HAP-1 (cell line): ENCODE results near the gene THADA.
"Not testable (repeated sequence)": the region's sequence is repeated elsewhere in the genome, so short reads cannot be mapped to it uniquely, and the experiment has no call there.

Source experiments
- DNase-seq, 2 experiments: peaks; one replicate each; pipeline ENCODE4 v3.0.0-alpha.2; 2016 to 2020; ENCODE audit warnings: low spot score in 2 of 2
- H3K27me3 ChIP-seq: fragments of 250-450 bp; sonication (Bioruptor Pico); 2 replicates; pipeline ENCODE4 v1.5.1; 2020; ENCODE audit warnings: low read depth, mild to moderate bottlenecking, moderate library complexity
- H3K36me3 ChIP-seq: fragments of 250-450 bp; sonication (Bioruptor Pico); replicated peaks from 2 replicates; pipeline ENCODE4 v1.5.1; 2020; ENCODE audit warnings: mild to moderate bottlenecking
- H3K4me1 ChIP-seq: fragments of 250-450 bp; sonication (Bioruptor Pico); 2 replicates; pipeline ENCODE4 v1.5.1; 2020; ENCODE audit warnings: mild to moderate bottlenecking
- H3K4me3 ChIP-seq: fragments of 250-450 bp; sonication (Bioruptor Pico); 2 replicates; pipeline ENCODE4 v1.5.1; 2020; ENCODE audit warnings: mild to moderate bottlenecking, moderate library complexity
- H3K9me3 ChIP-seq: fragments of 250-450 bp; sonication (Bioruptor Pico); 2 replicates; pipeline ENCODE4 v1.5.1; 2020; ENCODE audit warnings: mild to moderate bottlenecking, moderate library complexity
- in situ Hi-C: fragments of 300-500 bp; cut with MboI; formaldehyde crosslinking; loops from 3 replicates; pipeline ENCODE4 v1.14.3; 2020; ENCODE audit warnings: low sequenced_read_pairs, inconsistent platforms, mixed read lengths

Gene THADA

DNA sequence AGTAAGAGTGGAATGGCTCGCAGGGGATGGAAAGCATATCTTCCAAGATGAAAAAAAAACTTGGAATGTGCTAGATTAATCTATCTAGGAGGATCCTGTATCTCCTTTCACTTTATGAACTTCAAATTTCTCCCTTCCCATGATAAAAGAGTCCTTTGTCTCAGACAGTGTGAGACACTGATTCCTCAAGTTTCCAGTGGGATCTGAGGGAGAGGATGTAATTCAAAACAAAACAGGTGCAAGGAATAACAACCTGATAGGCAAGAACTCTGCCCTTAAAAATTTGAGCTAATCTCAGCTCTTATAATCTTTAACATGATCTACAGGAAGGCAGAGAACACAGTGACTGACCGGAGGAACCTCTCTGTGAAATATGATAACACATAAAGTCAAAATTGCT is 207.5 kb downstream of the THADA start:
- no peaks in the 10 kb centered on the region; the same call in 1 of the 2 replicates for H3K4me1 ChIP-seq
- no peaks in the 10 kb centered on the region for H3K36me3 ChIP-seq
- in situ Hi-C loops = no loop called here
- no peaks in the 10 kb centered on the region for H3K27me3 ChIP-seq
- H3K9me3 ChIP-seq = no peaks in the 10 kb centered on the region
- H3K4me3 ChIP-seq = no peak overlapping the region
- no peak for DNase-seq

DNA sequence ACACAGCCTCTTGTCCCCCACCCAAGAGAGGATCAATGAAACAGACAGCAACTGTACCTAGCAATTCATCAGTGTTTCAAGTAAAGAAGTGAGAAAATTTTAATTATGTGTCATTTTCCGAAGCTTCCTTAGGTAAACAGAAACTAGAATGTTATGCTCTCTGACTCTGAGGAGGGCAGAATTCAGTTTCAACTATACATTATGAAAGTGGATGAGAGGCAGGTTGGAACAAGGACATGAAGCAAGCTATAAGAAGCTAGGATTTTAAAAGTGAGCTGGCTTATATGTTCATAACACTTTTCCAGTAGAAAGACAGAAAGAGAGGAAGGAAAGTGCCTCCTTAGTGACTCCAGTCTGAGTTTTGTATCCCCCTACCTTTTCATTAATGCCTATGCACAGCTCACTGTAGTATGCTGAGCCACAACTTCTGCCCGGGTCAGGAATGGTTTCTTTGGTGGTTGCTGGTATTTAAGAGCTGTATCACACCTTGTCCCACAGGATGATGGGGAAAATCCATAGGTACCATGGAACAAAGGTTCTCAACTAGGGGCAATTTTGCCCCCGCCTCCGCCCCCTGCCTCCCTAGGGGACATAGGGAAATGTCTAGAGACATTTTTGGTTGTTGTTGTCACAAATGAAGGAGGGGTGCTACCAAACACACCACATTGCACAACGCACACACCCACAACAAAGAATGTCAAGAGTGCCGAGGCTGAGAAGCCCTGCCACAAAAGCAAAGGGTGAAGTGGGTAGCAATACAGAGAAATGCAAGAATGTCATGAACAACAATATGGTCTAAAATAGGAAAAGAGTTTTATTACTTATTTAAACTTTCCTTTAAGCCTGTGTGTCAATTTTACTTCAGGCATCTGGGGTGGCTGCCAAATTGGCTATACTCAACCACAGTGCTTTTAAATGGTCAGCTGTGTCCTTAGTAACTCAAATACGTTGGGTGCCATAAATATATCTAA is 208.5 kb downstream of the THADA start:
- Histone ChIP-seq H3K4me1 (no peaks in the 10 kb centered on the region; the same call in 1 of the 2 replicates), H3K9me3 (no peaks in the 10 kb centered on the region), H3K4me3 (no peak overlapping the region), H3K36me3 (no peaks in the 10 kb centered on the region), H3K27me3 (no peaks in the 10 kb centered on the region)
- DNase-seq = no peak
- in situ Hi-C loops = no loop called here

GRCh38 chr2:43386679-43387078 is 209.2 kb downstream of the THADA start:
- H3K27me3 ChIP-seq, H3K36me3 ChIP-seq, in situ Hi-C loops, DNase-seq, H3K4me1 ChIP-seq, H3K9me3 ChIP-seq, H3K4me3 ChIP-seq: not testable (repeated sequence)

- H3K4me1 ChIP-seq = no peaks in the 10 kb centered on the region; the same call in 1 of the 2 replicates
- H3K36me3 ChIP-seq = no peaks in the 10 kb centered on the region
- no peak overlapping the region for H3K4me3 ChIP-seq
- no peak for DNase-seq
- in situ Hi-C loops = no loop called here
- no peaks in the 10 kb centered on the region for H3K9me3 ChIP-seq
- H3K27me3 ChIP-seq = no peaks in the 10 kb centered on the region
These were observed 211.7 kb downstream of the THADA start for GRCh38 chr2:43384143-43384542.

DNA sequence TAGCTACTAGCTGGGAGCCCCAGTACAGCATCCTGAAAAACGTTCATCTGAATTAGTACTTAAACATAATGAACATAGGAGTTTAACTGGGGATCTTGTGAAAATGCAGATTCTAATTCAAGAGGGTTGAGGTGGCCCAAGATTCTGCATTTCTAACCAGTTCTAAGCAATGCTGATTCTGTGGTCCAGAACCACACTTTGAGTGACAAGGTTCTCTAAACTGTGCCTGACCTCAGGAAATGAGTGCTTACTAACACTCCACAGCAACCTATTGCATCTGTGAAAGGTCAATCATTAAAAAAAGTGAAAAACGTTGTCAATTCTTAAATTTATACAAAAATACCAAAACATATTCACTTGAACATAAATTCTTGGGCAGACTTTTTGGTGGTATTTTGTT is 212.3 kb downstream of the THADA start:
- Histone ChIP-seq H3K9me3 (no peaks in the 10 kb centered on the region), H3K4me3 (no peak overlapping the region), H3K4me1 (no peaks in the 10 kb centered on the region; the same call in 1 of the 2 replicates), H3K27me3 (no peaks in the 10 kb centered on the region), H3K36me3 (no peaks in the 10 kb centered on the region)
- DNase-seq = no peak
- in situ Hi-C loops = no loop called here

GRCh38 chr2:43379494-43379893 is 216.3 kb downstream of the THADA start:
- no peaks in the 10 kb centered on the region for H3K4me1 ChIP-seq
- H3K9me3 ChIP-seq = no peaks in the 10 kb centered on the region
- H3K4me3 ChIP-seq = no peak overlapping the region
- in situ Hi-C loops = no loop called here
- H3K36me3 ChIP-seq = no peaks in the 10 kb centered on the region
- no peaks in the 10 kb centered on the region for H3K27me3 ChIP-seq
- DNase-seq = no peak

GRCh38 chr2:43377327-43377726 is 218.5 kb downstream of the THADA start:
- in situ Hi-C loops = no loop called here
- no peak for DNase-seq
- H3K4me1 ChIP-seq = no peaks in the 10 kb centered on the region
- no peak overlapping the region for H3K4me3 ChIP-seq
- no peaks in the 10 kb centered on the region for H3K9me3 ChIP-seq
- H3K27me3 ChIP-seq = no peaks in the 10 kb centered on the region
- H3K36me3 ChIP-seq = no peaks in the 10 kb centered on the region

GRCh38 chr2:43376523-43377198 is 219.2 kb downstream of the THADA start:
- DNase-seq = no peak
- peaks cover 6% of the 10 kb centered on the region for H3K4me1 ChIP-seq
- in situ Hi-C loops = no loop called here

DNA sequence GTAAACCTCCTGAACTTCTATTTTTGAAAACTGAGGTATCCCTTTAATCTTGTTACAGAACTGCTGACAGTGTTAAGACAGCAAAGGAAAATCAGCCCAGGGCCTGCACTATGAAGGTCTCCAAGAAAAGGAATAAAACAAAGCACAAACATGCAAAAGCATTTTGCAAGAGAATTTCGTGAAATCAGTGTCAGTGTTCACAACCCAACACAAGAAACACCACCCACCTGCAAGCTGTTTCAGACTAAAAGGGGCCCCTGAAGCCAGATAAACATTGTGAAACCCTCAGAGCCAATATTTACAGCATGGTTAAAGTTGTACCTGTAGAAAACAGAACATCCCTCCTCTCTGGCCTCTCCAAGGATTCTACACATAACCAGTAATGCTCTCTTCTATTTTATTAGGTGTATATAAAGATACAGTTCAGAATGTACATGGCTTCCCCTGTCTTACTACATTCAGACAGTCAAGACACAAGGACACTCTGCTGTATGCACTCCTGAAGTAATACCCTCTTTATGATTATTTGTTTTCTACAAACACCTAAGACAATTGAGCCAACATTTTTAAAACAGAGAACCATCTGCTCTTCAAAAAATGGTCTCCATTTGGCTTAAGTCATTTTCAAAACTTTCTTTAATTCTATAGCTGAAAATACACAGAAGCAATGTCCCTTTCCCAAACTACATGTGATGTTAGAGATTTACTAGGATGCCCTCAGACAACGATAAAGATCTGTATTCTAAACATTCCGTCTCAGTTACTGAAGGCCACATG is 219.9 kb downstream of the THADA start:
- no peaks in the 10 kb centered on the region for H3K27me3 ChIP-seq

More at GRCh38 chr2:43376523-43377198, 219.2 kb downstream of the THADA start:
- Histone ChIP-seq H3K4me3 (no peak overlapping the region), H3K36me3 (no peaks in the 10 kb centered on the region), H3K27me3 (no peaks in the 10 kb centered on the region), H3K9me3 (no peaks in the 10 kb centered on the region)

DNA sequence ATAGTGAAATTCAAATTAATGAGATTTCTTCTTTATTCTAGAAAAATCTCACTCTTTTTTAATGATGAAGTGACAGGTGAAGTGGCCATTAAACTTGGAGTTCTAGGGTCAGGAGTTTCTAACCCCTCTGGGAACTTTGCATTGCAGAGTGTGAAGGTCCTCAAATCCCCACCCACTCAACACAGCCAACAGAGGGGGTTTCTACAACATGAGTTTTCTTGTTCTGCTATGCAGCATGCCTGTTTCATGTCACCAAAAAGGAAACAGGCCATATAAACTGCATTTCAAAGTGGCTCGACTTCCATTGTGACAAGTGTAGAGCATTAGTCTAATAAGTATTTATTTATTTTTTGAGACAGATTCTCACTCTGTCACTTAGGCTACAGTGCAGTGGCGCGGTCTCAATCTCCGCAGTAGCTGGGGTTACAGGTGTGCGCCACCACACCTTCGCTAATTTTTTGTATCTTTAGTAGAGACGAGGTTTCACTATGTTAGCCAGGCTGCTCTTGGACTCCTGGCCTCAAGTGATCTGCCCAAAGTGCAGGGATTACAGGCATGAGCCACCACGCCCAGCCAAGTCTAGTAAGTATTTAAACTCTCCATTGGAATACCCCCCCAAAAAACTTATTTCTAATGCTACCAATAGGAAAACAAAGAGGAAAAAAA is 223.3 kb downstream of the THADA start:
- in situ Hi-C loops = no loop called here
- Histone ChIP-seq H3K27me3 (no peaks in the 10 kb centered on the region), H3K4me1 (peaks cover 24% of the 10 kb centered on the region), H3K4me3 (no peak overlapping the region), H3K9me3 (no peaks in the 10 kb centered on the region), H3K36me3 (no peaks in the 10 kb centered on the region)
- no peak for DNase-seq

More for the DNA sequence above, 219.9 kb downstream of the THADA start:
- H3K36me3 ChIP-seq = no peaks in the 10 kb centered on the region
- H3K9me3 ChIP-seq = no peaks in the 10 kb centered on the region
- no peak overlapping the region for H3K4me3 ChIP-seq
- H3K4me1 ChIP-seq = peaks cover 13% of the 10 kb centered on the region
- DNase-seq = no peak
- in situ Hi-C loops = no loop called here

DNA sequence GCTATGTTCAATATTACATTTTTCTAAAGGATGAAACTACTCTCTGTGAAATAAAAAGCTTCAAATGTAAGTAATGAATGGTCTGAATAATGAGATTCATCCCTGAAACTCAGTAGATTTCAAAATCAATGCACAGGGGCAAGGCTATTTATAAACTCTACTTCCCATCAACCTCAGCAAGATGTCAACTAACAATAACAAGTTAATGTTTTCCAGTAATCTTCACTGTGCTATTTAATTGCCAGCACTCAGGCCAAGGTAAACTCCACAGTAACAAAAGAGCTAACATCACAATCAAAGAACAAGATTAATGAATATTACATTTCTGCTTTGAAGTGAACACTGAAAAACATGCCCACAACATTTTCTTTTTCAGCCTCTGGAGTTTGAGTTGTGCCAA is 225.1 kb downstream of the THADA start:
- in situ Hi-C loops = no loop called here

DNA sequence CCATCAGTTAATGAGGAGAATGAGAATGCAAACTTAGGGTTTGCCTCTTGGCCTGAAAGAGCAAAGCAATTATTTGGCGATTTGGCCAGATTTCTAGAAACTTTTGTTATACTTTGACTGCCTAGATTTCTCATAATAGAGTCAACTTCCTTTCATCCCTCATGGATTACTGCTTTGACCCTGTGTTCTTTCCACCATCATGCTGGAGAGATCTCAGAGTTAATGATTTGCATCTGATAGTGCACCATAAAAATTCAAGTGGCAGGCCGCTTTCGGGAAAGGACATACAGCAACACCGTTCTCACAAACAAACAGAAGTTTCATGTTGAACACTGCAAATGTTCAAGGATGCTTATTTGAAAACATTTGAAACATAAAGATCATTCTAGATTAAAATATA is 225.7 kb downstream of the THADA start:
- H3K4me1 ChIP-seq = peaks cover 27% of the 10 kb centered on the region
- in situ Hi-C loops = no loop called here
- H3K4me3 ChIP-seq = no peak overlapping the region
- H3K36me3 ChIP-seq = no peaks in the 10 kb centered on the region
- no peaks in the 10 kb centered on the region for H3K9me3 ChIP-seq
- no peaks in the 10 kb centered on the region for H3K27me3 ChIP-seq
- no peak for DNase-seq

More for the DNA sequence above, 225.1 kb downstream of the THADA start:
- no peaks in the 10 kb centered on the region for H3K36me3 ChIP-seq
- no peaks in the 10 kb centered on the region for H3K9me3 ChIP-seq
- peaks cover 27% of the 10 kb centered on the region for H3K4me1 ChIP-seq
- peak in 1 of 2 experiments; percentile 65 for DNase-seq
- no peak overlapping the region for H3K4me3 ChIP-seq
- H3K27me3 ChIP-seq = no peaks in the 10 kb centered on the region
